Ascending aorta (tissue), 2 donors: ENCODE measurements around the gene LENEP. TPM values are rescaled to one million over a fixed set of nuclear protein-coding genes. Genes with fewer than 3 reads are reported as not detected.

ENCODE experiments used
- DNase-seq, 2 donors: peaks; one replicate each; pipeline ENCODE4 v3.0.0-alpha.2; 2019; ENCODE audit warnings: low spot score in 2 of 2
- H3K27ac ChIP-seq, 2 donors: fragments of 200-600 bp; sonication (generic); one replicate each; pipeline ENCODE4 v1.5.1; 2016 to 2017; ENCODE audit warnings: mild to moderate bottlenecking in 1 of 2
- H3K27me3 ChIP-seq: fragments of 200-600 bp; sonication (generic); one replicate; pipeline ENCODE4 v1.5.1; 2017
- H3K36me3 ChIP-seq, 2 donors: fragments of 200-600 bp; sonication (generic); one replicate each; pipeline ENCODE4 v1.5.1; 2016
- H3K4me1 ChIP-seq, 2 donors: fragments of 200-600 bp; sonication (generic); one replicate each; pipeline ENCODE4 v1.5.1; 2016 to 2017; ENCODE audit warnings: mild to moderate bottlenecking in 1 of 2
- H3K4me3 ChIP-seq, 2 donors: fragments of 200-600 bp; sonication (generic); one replicate each; pipeline ENCODE4 v1.5.1; 2016 to 2017; ENCODE audit warnings: mild to moderate bottlenecking in 1 of 2
- H3K9me3 ChIP-seq, 2 donors: fragments of 200-600 bp; sonication (generic); one replicate each; pipeline ENCODE4 v1.5.1; 2016
- intact Hi-C: fragments of 100-400 bp; cut with DNase I; formaldehyde crosslinking; loops from one replicate; pipeline ENCODE4 v1.15.1; 2023
- total RNA-seq: library from RNA; depleted of rRNA; stranded (reverse); fragments of >200 nt; gene quantifications from one replicate; pipeline ENCODE4 v1.1.0, GENCODE V29; 2016
- TF ChIP-seq, protein P1 (sequence below), 3 experiments: fragments of 200-600 bp in 2 of 3; fragments of 450-650 bp in 1 of 3; sonication (generic) in 2 of 3; IDR thresholded peaks; one replicate each; pipeline ENCODE4 v1.5.1; 2016 to 2019; ENCODE audit warnings: antibody characterized with exemption in 3 of 3, mild to moderate bottlenecking in 1 of 3, moderate library complexity in 1 of 3

Gene LENEP
- total RNA-seq, 1 donor from 2014 or later, result not detected

- intact Hi-C loops, result no loop called here
- no peak for DNase-seq
- TF ChIP-seq, protein P1, sequence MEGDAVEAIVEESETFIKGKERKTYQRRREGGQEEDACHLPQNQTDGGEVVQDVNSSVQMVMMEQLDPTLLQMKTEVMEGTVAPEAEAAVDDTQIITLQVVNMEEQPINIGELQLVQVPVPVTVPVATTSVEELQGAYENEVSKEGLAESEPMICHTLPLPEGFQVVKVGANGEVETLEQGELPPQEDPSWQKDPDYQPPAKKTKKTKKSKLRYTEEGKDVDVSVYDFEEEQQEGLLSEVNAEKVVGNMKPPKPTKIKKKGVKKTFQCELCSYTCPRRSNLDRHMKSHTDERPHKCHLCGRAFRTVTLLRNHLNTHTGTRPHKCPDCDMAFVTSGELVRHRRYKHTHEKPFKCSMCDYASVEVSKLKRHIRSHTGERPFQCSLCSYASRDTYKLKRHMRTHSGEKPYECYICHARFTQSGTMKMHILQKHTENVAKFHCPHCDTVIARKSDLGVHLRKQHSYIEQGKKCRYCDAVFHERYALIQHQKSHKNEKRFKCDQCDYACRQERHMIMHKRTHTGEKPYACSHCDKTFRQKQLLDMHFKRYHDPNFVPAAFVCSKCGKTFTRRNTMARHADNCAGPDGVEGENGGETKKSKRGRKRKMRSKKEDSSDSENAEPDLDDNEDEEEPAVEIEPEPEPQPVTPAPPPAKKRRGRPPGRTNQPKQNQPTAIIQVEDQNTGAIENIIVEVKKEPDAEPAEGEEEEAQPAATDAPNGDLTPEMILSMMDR (IDR thresholded peaks at IDR 0.05), result no peak
- H3K27me3 ChIP-seq, result no peaks in the 10 kb centered on the region
- peak overlapping the region in 1 of 2 donors; percentile 73 for H3K27ac ChIP-seq
- H3K4me3 ChIP-seq, result peak overlapping the region in 1 of 2 donors; percentile 3
- peaks cover 3 to 9% of the 10 kb centered on the region in 2 donors for H3K36me3 ChIP-seq
- H3K4me1 ChIP-seq, result peaks cover 11 to 58% of the 10 kb centered on the region in 2 donors
- H3K9me3 ChIP-seq, result no peaks in the 10 kb centered on the region
Observed at GRCh38 chr1:155009742-155010141, 16.4 kb downstream of the LENEP start.

GRCh38 chr1:155010211-155010918 is 17.0 kb downstream of the LENEP start:
- Histone ChIP-seq H3K4me1 (peaks cover 11 to 52% of the 10 kb centered on the region in 2 donors), H3K9me3 (no peaks in the 10 kb centered on the region), H3K27me3 (no peaks in the 10 kb centered on the region), H3K27ac (peak overlapping the region; percentile 42 to 73), H3K36me3 (peaks cover 9 to 15% of the 10 kb centered on the region in 2 donors), H3K4me3 (peak overlapping the region in 1 of 2 donors; percentile 3)
- intact Hi-C loops, result no loop called here
- DNase-seq, result no peak
- TF ChIP-seq, protein P1 (IDR thresholded peaks at IDR 0.05), result no peak

GRCh38 chr1:155011004-155011416 is 17.6 kb downstream of the LENEP start:
- TF ChIP-seq, protein P1 (IDR thresholded peaks at IDR 0.05), result no peak
- peak overlapping the region; percentile 42 to 75 for H3K27ac ChIP-seq
- intact Hi-C loops, result no loop called here
- peaks cover 13 to 22% of the 10 kb centered on the region in 2 donors for H3K36me3 ChIP-seq
- H3K9me3 ChIP-seq, result no peaks in the 10 kb centered on the region
- H3K4me3 ChIP-seq, result no peak overlapping the region
- no peaks in the 10 kb centered on the region for H3K27me3 ChIP-seq
- no peak for DNase-seq
- H3K4me1 ChIP-seq, result peaks cover 11 to 45% of the 10 kb centered on the region in 2 donors

- intact Hi-C loops, result no loop called here
- TF ChIP-seq, protein P1 (IDR thresholded peaks at IDR 0.05), result no peak
- peak overlapping the region; percentile 42 to 75 for H3K27ac ChIP-seq
Observed at GRCh38 chr1:155011437-155012025, 18.1 kb downstream of the LENEP start.

GRCh38 chr1:155012026-155012546 is 18.7 kb downstream of the LENEP start:
- Histone ChIP-seq H3K4me1 (peaks cover 5 to 41% of the 10 kb centered on the region in 2 donors), H3K27ac (peak overlapping the region; percentile 42 to 75), H3K4me3 (no peak overlapping the region), H3K27me3 (no peaks in the 10 kb centered on the region), H3K9me3 (no peaks in the 10 kb centered on the region), H3K36me3 (peaks cover 13 to 28% of the 10 kb centered on the region in 2 donors)
- intact Hi-C loops, result no loop called here
- TF ChIP-seq, protein P1 (IDR thresholded peaks at IDR 0.05), result no peak
- DNase-seq, result peak in 1 of 2 donors; percentile 86

More at GRCh38 chr1:155011437-155012025, 18.1 kb downstream of the LENEP start:
- no peak for DNase-seq
- Histone ChIP-seq H3K9me3 (no peaks in the 10 kb centered on the region), H3K27me3 (no peaks in the 10 kb centered on the region), H3K4me1 (peaks cover 6 to 40% of the 10 kb centered on the region in 2 donors), H3K36me3 (peaks cover 13 to 27% of the 10 kb centered on the region in 2 donors), H3K4me3 (no peak overlapping the region)
